ENCODE measurements around the gene THSD8.

- TF ChIP-seq CTCF (IDR thresholded peaks at IDR 0.05; ENCODE audit: borderline replicate concordance, extremely low read depth, low read length, poor library complexity, severe bottlenecking) (no peak), EZH2 (IDR thresholded peaks at IDR 0.05; ENCODE audit: borderline replicate concordance, low read depth, low read length, severe bottlenecking) (no peak)
These were observed 23.6 kb upstream of the THSD8 start for GRCh38 chr19:12778017-12778904.
